NCI-H1694 (cell line): ENCODE measurements around the gene ZNF660.
"Not testable (repeated sequence)": the region's sequence is repeated elsewhere in the genome, so short reads cannot be mapped to it uniquely, and the experiment has no call there.

ENCODE experiments used
- DNase-seq: peaks from one replicate; lab custom pipeline; 2025; lab: John Stamatoyannopoulos, UW

ZNF660 gene

DNA sequence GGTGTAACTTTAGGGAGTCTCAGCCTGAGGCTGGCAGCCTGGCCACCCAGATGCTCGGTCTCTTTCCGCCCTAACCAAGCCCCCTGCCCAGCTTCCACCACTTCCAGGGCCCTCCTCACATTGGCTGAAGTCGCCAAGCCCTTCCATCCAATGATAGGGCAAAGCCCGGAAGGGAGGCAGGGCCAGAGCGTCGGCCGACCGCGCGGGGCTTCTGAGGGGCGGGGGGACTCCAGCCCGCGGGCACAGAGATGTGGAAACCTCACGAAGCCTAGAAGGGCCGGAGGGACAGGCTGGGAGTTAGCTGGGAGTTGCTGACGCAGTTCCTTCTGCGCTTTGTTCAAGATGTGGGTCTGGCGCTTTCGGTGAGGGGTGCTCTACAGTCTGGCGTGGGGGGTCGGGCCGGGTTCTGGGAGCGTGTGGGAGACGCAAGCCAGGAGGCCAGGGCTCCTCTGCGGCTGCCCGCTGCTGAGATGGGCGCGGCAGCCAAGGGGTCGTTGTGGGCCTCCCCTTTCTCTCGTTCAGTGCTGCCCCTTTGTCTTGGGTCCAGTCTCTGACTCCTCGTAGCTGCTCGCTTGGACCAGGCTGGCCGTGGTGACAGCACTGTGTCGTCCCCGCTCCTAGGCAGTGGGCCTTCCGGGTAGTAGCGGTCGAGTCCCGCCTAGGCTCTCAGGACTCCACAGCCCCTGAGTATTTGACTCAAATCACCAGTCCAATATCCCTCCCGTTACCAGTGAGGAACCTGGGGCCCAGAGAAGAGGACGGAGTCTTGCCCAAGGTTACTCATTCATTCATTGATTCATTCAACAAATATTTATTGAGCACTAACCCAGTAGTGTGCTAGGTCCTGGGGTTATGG lies at the start of gene ZNF660:
Gene ZNF660 (plus strand): TSS at position 319 of the 856 bp plus-strand sequence. CDS start 9,230 bp downstream, outside the sequence.
- DNase-seq = peak; percentile 29

DNA sequence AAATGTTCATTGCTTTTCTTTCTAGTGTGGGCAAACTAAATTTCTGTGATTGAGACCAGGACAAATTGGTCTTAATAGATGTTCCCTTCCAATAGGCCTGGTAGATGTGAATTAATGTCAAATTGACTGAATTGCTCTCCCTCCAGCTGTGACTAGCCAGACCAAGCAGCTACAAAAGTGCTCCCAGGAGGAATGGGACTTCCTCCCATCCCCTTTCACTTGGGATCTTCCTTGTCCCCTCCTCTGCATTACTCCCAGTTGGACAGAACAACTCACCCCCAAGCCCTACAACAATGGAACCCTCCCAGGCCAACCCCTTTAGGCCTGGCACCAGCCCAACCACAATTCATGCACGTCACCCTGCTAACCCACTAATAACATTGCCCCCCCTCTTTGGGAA lies 49.4 kb upstream of the ZNF660 start:
- no peak for DNase-seq

DNA sequence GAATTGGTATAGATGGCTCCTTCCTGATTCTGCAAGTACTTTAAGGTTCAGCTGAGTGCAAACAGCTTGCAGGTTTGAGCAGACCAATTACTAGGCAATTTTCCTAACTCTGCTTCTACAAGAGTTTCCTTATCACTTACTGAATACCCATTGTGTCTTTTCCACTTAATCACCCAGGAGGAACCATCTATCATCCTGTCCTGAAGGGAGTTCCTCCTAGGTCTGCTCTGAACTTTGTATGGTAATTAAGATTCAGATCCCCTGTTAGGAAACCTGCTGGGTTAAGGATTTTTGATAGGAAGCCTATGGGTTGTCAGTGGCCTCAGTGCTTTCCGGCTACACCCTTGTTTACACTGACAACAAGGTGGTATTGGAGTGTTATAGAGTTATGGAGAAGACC lies 40.0 kb upstream of the ZNF660 start:
- DNase-seq = not testable (repeated sequence)

DNA sequence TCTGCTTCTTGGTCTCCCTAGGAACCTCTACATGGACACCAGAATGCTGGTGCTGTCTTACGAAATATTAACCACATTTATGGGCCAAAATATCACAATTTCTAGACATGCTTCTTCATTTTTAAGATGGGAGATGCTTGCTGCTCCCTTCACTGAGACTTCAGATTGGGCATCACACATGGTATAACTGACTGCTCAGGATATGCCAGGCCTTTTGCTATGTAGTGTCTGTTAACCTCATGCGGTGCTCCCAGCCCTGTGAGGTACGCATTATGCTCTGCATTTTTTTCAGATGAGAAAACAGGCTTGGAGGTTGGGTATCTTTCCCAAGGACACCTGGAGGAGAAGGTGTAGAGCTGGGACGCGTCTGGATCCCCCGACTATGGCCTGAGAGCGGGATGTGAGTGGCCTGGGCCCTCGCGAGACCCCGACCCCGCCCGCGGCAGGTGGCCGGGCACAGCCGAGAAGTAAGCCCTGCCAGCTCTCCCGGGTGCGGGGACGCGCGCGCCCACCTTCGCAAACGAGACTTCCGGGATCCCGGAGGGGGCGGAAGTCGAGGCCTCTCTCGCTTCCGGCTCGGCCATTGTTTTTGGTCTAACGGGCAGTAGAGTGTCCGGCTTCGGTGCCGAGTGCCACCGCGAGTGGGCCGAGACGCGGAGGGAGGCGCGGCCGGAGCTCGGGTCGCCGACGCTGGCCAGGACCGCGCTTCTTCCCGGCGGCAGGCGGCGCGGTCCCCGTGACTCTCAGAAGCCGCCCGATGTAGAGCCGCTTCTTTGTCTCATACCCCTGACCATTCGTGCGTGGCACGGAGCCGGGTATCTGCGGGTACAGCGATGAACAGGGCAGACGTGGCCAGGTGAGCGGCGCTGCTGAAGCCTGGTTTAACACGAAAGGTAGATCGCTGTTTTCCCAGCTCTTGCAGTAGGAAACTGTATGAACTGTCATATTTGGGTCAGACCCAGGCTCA lies 29.9 kb upstream of the ZNF660 start, which contains the start of gene ZKSCAN7:
Gene ZKSCAN7 (plus strand): TSS at position 568 of the 967 bp plus-strand sequence. CDS start 1,855 bp downstream, outside the sequence.
- DNase-seq = no peak

DNA sequence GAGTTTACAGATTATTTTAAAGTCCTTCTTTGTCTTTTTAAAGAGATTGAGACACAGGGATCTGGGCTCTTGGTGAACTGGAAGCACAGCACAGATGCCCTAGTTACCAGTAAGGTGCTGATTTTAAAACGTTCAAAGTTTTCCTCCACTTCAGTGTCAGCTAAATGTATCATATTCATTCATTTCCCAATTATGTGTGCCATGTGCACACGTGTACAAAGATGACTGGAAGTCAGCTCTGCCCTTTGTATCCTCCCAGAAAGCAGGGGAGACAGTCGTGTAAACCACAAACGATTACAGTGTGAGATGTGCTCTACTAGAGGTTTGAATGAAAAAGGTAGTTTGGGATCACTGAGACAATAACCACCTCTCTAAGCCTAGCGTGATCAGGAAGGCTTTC lies 29.0 kb upstream of the ZNF660 start:
- DNase-seq = no peak

DNA sequence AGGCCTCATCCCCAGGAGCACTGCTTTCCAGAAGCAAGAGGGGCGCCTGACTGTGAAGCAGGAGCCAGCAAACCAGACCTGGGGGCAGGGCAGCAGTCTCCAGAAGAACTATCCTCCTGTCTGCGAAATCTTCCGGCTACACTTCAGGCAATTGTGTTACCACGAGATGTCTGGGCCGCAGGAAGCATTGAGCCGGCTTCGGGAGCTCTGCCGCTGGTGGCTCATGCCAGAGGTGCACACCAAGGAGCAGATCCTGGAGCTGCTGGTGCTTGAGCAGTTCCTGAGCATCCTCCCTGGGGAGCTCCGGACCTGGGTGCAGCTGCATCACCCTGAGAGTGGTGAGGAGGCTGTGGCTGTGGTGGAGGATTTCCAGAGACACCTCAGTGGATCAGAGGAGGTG lies 27.7 kb upstream of the ZNF660 start:
- DNase-seq = no peak

DNA sequence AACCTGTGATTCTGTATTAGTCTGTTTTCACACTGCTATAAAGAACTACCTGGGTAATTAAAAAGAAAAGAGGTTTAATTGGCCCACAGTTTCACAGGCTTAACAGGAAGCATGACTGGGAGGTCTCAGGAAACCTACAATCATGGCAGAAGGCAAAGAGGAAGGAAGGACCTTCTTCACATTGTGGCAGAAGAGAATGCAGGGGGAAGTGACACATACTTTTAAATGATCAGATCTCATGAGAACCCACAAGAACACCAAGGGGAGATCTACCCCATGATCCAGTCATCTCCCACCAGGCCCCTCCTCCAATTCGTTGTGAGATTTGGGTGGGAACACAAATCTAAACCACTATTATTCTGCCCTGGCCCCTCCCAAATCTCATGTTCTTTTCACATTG lies 23.7 kb upstream of the ZNF660 start:
- no peak for DNase-seq

DNA sequence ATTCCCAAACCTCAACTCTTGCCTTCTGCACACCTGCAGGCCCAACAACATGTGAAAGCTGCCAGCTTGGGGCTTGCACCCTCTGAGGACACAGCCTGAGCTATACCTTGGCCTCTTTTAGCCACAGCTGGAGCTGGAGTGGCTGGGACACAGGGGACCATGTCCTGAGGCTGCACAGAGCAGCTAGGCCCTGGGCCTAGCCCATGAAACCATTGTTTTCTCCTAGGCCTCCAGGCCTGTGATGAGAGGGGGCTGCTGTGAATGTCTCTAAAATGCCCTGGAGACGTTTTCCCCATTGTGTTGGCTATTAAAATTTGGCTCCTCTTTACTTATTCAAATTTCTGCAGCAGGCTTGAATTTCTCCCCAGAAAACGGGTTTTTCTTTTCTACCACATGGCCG lies 22.6 kb upstream of the ZNF660 start:
- no peak for DNase-seq

DNA sequence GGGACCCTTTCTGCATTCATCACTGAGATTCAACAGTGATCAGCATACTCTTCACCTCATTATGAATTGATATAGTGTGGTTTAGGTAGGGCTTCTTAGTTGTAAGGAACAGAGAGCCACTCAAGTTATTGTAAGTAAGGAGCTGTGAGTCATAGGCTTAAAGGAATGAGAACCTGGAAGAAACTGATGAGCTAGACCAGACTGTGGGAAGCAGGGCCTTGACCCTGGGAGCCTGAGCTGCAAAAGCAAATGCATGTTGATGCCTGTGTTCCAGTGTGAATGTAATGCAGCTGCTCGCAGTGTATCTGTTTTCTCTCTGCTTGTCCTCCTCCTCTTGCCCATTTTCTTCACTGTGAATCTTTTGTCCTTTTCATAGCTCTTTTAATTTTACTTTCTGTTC lies 16.2 kb upstream of the ZNF660 start:
- no peak for DNase-seq

DNA sequence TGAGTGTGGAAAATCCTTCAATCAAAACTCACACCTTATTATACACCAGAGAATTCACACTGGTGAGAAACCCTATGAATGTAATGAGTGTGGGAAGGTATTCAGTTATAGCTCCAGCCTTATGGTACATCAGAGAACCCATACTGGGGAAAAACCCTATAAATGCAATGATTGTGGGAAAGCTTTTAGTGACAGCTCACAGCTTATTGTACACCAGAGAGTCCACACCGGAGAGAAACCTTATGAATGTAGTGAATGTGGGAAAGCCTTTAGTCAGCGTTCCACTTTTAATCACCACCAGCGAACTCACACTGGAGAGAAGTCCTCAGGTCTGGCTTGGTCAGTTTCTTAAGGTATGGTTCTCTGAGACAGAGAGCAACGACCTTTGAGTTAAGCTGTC lies 13.7 kb upstream of the ZNF660 start:
- no peak for DNase-seq

DNA sequence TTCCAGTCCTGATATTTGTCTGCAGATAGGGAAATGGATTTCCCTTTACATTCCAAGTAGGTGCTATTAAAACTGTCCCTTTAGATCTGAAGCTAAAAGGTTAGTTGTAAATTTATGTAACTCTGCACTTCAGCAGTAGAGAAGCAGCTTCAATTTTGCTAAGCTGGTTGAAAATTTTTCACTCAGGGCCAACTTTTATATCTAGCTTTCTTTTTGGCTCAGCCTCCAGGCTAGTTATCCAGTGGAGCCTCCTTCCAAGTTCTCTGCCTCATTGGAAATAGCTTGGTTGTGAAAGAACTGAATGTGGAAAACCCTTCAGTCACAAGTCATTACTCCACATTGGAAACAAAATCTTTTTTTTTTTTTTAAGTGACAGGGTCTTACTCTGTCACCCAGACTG lies 8.2 kb upstream of the ZNF660 start:
- DNase-seq = no peak

DNA sequence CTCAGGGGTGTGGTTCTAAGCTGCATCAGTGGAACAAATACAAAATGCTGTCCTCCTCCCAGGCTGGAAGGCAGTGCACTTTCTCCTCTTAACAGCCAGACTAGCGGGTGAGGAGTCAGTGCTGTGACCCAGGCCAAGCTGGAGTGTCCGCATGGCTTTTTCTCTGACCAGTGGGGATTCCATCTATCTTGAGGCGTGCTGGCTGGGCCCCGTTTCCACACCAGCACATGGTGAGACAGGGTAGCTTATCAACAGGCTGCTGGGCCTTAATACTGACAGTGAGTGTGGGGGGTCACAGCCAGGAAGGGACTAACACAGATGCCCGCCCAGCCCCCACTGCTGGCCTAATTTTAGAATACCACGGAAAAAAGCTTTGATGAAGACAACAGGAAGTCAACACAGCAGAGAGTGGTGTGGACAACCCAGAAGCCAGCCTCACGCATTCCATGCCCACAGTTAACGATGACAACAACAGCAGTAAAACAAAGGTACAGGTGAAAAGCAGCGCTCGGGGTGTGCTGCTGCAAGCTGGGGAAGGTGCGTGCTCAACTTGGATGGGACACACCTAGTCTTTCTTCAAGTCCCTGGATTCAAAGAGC lies 7.3 kb upstream of the ZNF660 start:
- not testable (repeated sequence) for DNase-seq

DNA sequence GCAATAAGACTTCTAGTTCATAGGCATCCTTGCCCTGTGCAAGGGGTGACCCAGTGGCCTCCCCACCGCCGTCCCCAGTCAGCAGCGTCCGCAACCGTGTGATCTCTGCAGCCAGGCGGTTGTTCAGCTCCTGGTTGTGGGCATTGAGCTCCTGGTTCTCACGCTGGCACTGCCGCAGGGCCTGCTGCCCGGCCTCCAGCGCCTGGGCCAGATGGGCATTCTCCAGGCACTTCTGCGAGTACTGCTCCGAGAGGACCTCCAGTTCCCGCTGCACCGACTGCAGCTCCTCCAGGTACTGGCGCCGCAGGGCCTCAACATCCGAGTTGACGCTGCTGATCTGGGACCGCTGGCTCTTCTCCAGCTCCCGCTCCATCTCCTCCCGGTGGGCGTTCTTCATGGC lies 6.4 kb upstream of the ZNF660 start:
- not testable (repeated sequence) for DNase-seq

DNA sequence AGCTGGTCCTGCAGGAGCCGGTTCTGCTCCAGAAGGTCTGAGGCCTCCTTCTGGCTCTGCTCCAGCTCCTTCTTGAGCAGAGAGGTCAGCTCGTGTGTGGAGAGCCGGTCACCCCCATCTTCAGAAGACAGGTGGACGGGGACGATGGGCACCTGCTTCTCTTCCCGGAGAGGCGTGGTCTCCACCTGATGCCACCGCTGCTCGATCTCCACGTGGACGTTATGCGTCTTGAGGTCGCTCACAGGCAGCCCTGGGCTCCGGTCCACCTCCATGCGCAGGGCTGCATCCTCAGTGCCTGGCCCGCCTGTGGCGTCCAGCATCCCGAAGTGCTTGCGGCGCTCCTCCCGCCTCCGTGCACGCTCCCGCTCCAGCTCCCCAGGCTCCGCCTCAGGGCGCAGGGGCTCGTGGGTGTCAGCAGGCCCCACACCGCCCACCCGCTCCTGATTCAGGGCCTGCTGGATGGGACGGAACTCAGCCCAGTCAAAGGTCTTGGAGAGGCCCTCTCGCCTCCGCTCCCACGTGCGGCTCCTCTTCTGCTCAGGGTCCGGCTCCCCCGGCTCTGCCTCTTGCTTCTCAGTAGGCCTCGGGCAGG lies 5.7 kb upstream of the ZNF660 start:
- not testable (repeated sequence) for DNase-seq

DNA sequence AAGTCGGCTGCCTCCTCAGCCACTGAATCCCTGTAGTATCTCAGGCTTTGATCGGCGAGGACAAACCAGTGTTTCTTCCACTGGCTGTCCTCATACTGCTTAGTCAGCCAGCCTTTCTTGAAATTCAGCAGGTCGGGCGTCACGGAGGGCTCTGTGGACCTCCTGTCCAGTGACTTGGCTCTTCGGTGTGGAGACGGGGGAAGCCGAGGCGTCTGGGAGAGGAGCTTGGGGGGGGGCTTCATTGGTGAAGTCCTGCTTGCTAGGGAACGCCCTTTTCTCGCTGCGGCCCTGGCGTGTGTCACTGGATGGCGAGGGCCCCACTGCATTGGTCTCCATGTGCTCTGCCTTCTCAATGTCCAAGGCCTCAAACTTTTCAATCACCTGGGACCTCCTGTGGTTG lies 5.0 kb upstream of the ZNF660 start:
- DNase-seq = not testable (repeated sequence)

DNA sequence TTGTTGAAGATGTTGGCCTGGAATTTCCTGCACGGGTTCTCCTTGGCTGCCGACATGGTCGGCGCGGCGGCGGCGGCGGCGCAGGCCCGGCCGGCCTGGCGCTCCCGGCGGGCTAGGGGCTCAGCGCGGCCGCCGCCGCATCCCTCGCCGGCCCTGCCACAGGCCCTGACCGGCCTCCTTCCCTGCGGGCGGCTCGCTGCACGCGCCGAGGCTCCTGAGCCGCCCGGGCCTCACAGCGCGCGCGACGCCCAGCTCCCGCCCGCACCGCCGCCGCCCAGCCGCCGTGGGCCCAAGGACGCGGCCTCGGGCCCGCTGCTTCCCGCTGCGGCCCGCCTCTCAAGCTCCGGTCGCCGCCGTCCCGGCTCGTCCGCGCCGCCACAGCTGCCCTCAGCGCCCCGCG lies 3.8 kb upstream of the ZNF660 start:
- DNase-seq = not testable (repeated sequence)

DNA sequence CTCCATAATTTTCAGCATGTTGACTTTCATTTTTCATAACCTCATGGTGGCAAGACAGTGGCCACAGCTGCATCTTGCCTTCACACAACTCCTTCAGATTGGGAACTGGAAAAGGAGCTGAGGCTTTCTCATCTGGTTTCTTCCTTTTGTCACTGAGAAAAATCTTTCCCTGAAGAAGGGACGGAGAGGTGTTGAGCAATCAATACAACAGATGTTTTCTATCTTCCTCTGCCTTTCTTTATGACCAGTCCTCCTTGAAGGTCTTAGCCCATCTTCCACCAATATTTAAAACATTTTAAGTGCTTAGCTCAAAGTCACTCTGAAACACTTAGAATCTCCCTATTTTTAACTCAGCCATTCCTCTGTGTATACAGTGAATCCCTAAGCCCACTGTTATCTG lies 11.9 kb downstream of the ZNF660 start:
- DNase-seq = no peak

DNA sequence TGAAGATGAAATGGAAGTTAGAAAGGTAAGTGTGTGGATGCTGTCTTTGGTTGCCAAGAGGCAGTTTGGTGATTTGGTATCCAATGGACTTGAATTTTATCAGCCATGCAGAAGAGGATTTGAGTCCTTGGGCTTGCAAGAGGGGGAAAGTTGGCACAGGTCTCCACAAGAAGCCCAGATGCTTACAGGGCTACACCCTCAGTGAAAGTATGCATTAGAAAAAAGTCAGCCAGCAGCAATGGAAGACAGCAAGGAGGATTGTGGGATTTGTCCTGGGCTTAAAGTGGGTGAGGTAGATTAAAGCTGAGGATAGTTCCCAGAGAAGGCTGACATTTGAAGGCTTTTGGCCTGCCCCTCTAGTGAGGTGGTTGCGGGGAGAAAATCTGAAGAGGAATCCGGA lies 17.0 kb downstream of the ZNF660 start:
- no peak for DNase-seq

DNA sequence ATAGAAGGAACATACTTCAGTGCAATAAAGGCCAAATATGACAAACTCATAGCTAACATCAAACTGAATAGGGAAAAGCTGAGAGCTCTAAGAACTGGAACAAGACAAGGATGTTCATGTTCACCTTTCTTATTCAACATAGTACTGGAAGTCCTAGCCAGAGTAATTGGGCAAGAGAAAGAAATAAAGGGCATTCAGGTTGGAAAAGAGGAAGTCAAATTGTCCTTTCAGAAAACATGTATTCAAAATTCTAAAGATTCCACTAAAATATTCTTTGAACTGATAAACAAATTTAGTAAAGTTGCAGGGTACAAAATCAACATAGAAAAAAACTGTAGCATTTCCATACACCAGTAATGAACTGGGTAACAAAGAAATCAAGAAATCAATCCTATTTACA lies 27.9 kb downstream of the ZNF660 start:
- no peak for DNase-seq

DNA sequence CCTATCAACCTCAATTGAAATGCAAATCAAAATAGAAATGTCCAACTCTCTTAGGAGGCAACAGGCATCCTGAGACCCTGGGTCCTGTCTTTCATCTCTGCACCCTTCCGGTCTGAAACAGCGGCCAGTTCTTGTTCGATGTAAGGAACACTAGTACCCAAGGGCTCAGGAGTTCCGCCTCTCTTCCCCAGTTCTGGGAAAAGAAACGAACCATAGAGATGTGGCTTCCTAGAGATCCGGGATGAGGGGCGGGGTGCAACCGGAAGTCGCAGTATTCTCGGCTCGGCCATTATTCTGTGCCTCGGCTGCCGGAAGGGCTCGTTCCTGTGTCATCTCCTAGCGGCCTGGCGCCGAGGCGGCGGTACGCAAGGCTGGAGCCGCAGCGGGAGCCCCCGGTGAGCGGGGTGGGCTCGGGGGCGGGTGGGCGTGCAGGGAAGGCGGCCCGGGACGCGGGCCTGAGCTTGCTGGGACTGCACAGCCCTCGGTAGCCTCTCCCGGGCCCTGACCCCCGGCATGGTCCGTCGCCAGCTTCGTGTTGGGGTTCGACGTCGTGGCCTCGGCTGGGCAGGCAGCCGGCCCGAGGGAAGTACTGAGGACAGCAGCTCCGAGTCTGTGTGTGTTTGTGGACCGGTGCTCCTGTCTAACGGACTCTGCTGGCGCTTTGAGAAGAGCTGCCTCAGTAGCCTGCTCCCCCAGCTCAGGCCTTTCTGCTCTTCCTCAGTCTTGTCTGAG lies 40.2 kb downstream of the ZNF660 start, which contains the start of gene ZNF197:
Gene ZNF197 (plus strand): TSS at position 288 of the 732 bp plus-strand sequence. CDS start 4,119 bp downstream, outside the sequence.
- DNase-seq = peak; percentile 49

DNA sequence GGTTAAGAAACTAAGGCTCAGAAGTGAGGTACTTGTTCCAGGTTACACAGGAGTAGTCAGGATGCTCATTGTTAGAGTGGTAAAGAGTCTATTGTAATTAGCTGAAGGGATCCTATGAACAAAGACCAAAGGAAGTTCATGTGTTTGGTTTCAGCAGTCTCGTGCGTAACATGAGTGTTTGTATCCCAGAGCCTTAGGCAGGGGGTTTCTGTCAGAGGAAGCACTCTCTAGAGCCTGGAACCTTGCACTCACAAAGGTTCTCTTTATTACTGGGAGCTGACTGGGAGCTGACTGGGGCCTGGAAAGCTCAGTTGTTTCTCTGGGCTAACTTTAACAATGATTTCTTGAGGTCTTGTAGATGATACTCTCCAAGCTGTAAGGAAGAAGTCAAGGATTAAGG lies 44.0 kb downstream of the ZNF660 start:
- DNase-seq = no peak
